ENCODE results near the gene OOEP.
A peak's percentile ranks its signal among the peaks of the same experiment; 100 is the strongest.
"Not testable (repeated sequence)": the region's sequence is repeated elsewhere in the genome, so short reads cannot be mapped to it uniquely, and the experiment has no call there.

OOEP gene

GRCh38 chr6:73369563-73369962 is at the start of gene OOEP:
OOEP (minus strand) TSS chr6:73369897; CDS start chr6:73369792, 105 bp downstream.
- H3K4me3 ChIP-seq (ENCODE audit: low read length): no peak within 1 kb of the TSS
- no peak for TF ChIP-seq ZNF274 (IDR thresholded peaks at IDR 0.05; ENCODE audit: low read depth, low read length)

GRCh38 chr6:73418081-73418741 is 48.5 kb upstream of the OOEP start:
- TF ChIP-seq ZNF274 (IDR thresholded peaks at IDR 0.05; ENCODE audit: low read depth, low read length): no peak
- no peak overlapping the region for H3K4me3 ChIP-seq (ENCODE audit: low read length)

GRCh38 chr6:73413102-73413501 is 43.4 kb upstream of the OOEP start:
- no peak for TF ChIP-seq ZNF274 (IDR thresholded peaks at IDR 0.05; ENCODE audit: low read depth, low read length)
- no peak overlapping the region for H3K4me3 ChIP-seq (ENCODE audit: low read length)

GRCh38 chr6:73409395-73409794 is 39.7 kb upstream of the OOEP start:
- TF ChIP-seq ZNF274 (IDR thresholded peaks at IDR 0.05; ENCODE audit: low read depth, low read length): no peak
- no peak overlapping the region for H3K4me3 ChIP-seq (ENCODE audit: low read length)

GRCh38 chr6:73400656-73401055 is 31.0 kb upstream of the OOEP start:
- no peak for TF ChIP-seq ZNF274 (IDR thresholded peaks at IDR 0.05; ENCODE audit: low read depth, low read length)
- H3K4me3 ChIP-seq (ENCODE audit: low read length): no peak overlapping the region

- no peak for TF ChIP-seq ZNF274 (IDR thresholded peaks at IDR 0.05; ENCODE audit: low read depth, low read length)
- H3K4me3 ChIP-seq (ENCODE audit: low read length): no peak overlapping the region
These were observed 26.2 kb upstream of the OOEP start for GRCh38 chr6:73395875-73396274.

- TF ChIP-seq ZNF274 (IDR thresholded peaks at IDR 0.05; ENCODE audit: low read depth, low read length): no peak
- peak within 1 kb of the TSS; percentile 44; the same call in 1 of the 2 replicates for H3K4me3 ChIP-seq (ENCODE audit: low read length)
These were observed 25.1 kb upstream of the OOEP start, which contains the start of gene DDX43 for GRCh38 chr6:73394577-73395354. DDX43 (plus strand) TSS chr6:73394828; CDS start chr6:73394906, 78 bp downstream.

- no peak for TF ChIP-seq ZNF274 (IDR thresholded peaks at IDR 0.05; ENCODE audit: low read depth, low read length)
- no peak overlapping the region for H3K4me3 ChIP-seq (ENCODE audit: low read length)
These were observed 23.6 kb upstream of the OOEP start for GRCh38 chr6:73393278-73393677.

GRCh38 chr6:73392188-73392587 is 22.5 kb upstream of the OOEP start:
- not testable (repeated sequence) for H3K4me3 ChIP-seq (ENCODE audit: low read length)

- no peak overlapping the region for H3K4me3 ChIP-seq (ENCODE audit: low read length)
- TF ChIP-seq ZNF274 (IDR thresholded peaks at IDR 0.05; ENCODE audit: low read depth, low read length): no peak
These were observed 22.0 kb upstream of the OOEP start for GRCh38 chr6:73391675-73392074.

GRCh38 chr6:73389854-73390253 is 20.2 kb upstream of the OOEP start:
- no peak overlapping the region for H3K4me3 ChIP-seq (ENCODE audit: low read length)
- TF ChIP-seq ZNF274 (IDR thresholded peaks at IDR 0.05; ENCODE audit: low read depth, low read length): no peak

GRCh38 chr6:73388800-73389512 is 19.3 kb upstream of the OOEP start:
- peak overlapping the region; percentile 59; the same call in 1 of the 2 replicates for H3K4me3 ChIP-seq (ENCODE audit: low read length)
- TF ChIP-seq ZNF274 (IDR thresholded peaks at IDR 0.05; ENCODE audit: low read depth, low read length): no peak

GRCh38 chr6:73388433-73388799 is 18.7 kb upstream of the OOEP start:
- H3K4me3 ChIP-seq (ENCODE audit: low read length): peak overlapping the region; percentile 59; the same call in 1 of the 2 replicates
- no peak for TF ChIP-seq ZNF274 (IDR thresholded peaks at IDR 0.05; ENCODE audit: low read depth, low read length)

- no peak for TF ChIP-seq ZNF274 (IDR thresholded peaks at IDR 0.05; ENCODE audit: low read depth, low read length)
- H3K4me3 ChIP-seq (ENCODE audit: low read length): no peak overlapping the region
These were observed 12.9 kb upstream of the OOEP start for GRCh38 chr6:73382462-73383113.

- not testable (repeated sequence) for H3K4me3 ChIP-seq (ENCODE audit: low read length)
These were observed 11.8 kb upstream of the OOEP start for GRCh38 chr6:73381531-73381930.

Measured in GM08714 (cell line).